HG03457 (cell line): ENCODE results near the gene MYCT1.
"Not testable (repeated sequence)": the region's sequence is repeated elsewhere in the genome, so short reads cannot be mapped to it uniquely, and the experiment has no call there.

ENCODE experiments used
- ATAC-seq: cut with Tn5 transposase; IDR thresholded peaks from one replicate; pipeline ENCODE4 v1.9.1; 2021; ENCODE audit warnings: moderate number of reproducible peaks; ENCODE audit not compliant: unreplicated experiment

Gene MYCT1

GRCh38 chr6:152697634-152698033 lies at the start of gene MYCT1:
Gene MYCT1 (plus strand): TSS chr6:152697897. CDS start chr6:152697903, 6 bp downstream.
- no peak for ATAC-seq

- ATAC-seq, result no peak
Observed at GRCh38 chr6:152648105-152648504, 49.6 kb upstream of the MYCT1 start.

DNA sequence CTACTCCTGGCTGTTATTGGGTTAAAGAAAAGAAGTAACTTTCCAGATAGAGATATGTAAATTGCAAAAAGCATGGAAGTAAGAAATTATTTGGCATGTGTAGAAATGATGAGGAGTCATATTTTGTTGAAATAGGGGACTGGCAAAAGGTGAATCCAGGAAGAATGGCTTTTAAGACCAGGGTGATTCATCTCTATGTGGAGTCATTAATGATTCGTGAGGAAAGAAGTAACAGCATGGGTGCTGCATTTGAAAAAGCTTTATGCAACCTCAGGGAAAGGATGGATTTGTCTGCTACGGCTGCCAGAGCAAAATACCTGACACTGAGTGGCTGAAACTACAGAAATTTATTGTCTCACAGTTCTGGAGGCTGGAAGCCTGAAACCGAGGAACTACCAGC lies 45.7 kb upstream of the MYCT1 start:
- ATAC-seq, result no peak

DNA sequence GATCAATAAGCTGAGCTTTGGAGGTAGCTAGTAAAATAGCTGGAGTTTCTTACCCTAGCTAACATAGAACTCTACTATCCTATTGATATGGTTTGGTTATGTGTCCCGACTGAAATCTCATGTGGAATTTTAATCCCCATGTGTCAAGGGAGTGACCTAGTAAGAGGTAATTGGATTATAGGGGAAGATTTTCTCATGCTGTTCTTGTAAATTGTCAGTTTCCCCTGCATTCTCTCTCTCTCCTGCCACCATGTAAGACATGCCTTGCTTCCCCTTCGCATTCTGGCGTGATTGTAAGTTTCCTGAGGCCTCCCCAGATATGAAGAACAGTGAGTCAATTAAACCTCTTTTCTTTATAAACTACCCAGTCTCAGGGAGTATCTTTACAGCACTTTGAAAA lies 35.9 kb upstream of the MYCT1 start:
- ATAC-seq, result no peak

- ATAC-seq, result no peak
Observed at GRCh38 chr6:152669895-152670294, 27.8 kb upstream of the MYCT1 start.

DNA sequence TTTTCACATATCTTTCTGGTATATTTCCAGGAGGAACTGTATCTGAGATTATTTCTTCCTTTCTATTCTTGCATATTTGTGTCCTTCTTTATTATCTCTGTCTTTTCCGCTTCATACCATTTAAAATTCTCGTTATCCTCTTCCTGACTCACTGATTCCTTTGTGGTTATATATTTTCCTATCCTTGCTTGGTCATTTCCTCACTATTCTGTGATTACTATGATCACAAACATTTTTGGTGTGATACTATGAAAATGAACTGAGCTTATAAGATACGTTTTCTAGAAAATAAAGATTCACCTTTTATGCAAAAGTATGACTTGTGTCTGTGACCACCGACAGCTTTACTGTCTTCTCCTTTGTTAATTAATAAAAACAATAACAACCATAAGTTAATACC lies 26.5 kb upstream of the MYCT1 start:
- ATAC-seq, result no peak

DNA sequence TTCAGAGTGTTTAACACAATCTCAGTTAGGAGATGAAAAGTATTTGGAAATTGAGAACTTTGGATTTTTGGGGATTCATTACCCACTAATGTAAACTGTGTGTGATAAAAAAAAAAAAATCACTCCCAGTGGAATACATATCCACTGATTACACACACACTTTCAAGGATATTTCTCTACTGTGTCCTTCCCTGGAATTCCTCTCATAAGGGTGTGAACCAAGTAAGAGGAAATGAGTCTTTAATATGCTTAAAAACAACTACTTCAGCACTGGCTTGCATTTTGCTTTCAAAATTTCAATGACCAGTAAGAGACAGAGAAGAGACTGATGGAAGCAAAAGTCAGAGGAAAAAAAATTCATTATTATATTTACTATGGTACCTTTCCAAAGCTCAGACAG lies 24.5 kb upstream of the MYCT1 start:
- ATAC-seq, result no peak

DNA sequence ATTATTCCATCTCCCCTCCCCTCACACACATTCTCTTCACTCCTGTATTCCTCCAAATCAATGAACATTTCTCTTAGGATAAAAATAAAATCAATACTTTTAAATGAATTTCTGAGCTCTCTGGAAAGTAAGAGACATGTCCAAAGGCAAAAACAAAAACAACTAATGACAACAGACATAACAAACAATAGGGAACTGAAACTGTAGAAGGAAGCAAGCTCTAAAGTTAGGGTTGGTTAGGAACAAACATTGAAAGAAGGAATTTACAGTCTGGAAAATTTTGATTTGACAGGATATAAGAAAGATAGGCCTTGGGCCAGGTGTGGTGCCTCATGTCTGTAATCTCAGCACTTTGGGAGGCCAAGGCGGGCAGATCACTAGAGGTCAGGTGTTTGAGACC lies 17.5 kb upstream of the MYCT1 start:
- ATAC-seq, result no peak

GRCh38 chr6:152680879-152681517 lies 16.7 kb upstream of the MYCT1 start:
- no peak for ATAC-seq

GRCh38 chr6:152682141-152682540 lies 15.6 kb upstream of the MYCT1 start:
- ATAC-seq, result no peak

DNA sequence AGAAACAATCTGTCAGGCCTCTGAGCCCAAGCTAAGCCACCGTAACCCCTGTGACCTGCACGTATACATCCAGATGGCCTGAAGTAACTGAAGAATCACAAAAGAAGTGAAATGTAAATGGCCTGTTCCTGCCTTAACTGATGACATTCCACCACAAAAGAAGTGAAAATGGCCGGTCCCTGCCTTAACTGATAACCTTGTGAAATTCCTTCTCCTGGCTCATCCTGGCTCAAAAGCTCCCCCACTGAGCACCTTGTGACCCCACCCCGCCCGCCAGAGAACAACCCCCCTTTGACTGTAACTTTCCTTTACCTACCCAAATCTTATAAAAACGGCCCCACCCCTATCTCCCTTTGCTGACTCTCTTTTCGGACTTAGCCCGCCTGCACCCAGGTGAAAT lies 14.8 kb upstream of the MYCT1 start:
- not testable (repeated sequence) for ATAC-seq

DNA sequence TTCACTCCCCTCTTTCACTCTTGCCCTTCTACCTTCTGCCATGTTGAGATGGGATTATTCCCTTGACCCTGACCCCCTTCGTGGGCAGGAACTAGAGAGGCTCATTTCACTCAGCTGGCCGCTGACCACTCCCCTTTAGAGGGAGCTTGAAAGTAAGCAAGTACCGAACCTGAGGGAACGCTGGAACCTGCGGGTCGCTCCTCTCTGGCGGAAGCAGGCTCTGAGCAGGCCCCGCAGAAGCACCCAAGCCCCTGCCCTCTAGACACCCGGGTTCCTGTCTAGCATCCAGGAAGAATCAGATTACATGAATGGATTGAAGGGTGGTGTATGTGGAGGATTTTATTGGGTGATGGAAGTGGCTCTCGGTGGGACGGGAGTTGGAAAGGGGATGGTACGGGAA lies 11.9 kb upstream of the MYCT1 start:
- no peak for ATAC-seq

- ATAC-seq, result no peak
Observed at GRCh38 chr6:152695372-152696045, 2.2 kb upstream of the MYCT1 start.

GRCh38 chr6:152696522-152696921 lies 1.2 kb upstream of the MYCT1 start:
- no peak for ATAC-seq

GRCh38 chr6:152698692-152699091 lies 995 bp downstream of the MYCT1 start:
- no peak for ATAC-seq

GRCh38 chr6:152700427-152700826 lies 2.7 kb downstream of the MYCT1 start:
- no peak for ATAC-seq

- ATAC-seq, result no peak
Observed at GRCh38 chr6:152701081-152701862, 3.6 kb downstream of the MYCT1 start.

DNA sequence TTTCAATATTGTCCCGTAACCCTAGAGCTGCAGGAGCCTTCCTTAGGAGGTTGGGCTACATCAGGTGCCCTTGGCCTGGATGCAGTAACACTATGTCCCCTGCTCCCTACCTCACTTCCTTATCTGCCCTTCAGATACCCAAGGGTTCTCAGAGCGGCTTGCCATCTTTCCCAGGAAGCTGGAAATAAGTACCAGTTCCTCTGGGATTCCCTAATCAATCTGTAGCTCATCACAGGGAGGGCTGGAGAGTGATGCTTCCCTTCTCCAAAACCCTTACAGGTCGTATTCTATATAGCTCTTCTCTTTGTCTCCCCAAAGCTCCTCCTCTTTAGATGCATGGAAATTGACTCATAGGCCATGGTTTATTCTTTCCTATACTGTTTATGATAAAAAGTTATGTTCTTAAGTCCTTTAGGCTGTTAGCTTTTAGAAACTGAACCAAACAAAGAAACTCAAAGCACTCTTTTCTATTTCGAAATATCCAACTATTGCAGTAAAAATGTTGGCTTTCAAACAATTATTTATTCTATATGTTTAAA lies 4.2 kb downstream of the MYCT1 start:
- no peak for ATAC-seq

DNA sequence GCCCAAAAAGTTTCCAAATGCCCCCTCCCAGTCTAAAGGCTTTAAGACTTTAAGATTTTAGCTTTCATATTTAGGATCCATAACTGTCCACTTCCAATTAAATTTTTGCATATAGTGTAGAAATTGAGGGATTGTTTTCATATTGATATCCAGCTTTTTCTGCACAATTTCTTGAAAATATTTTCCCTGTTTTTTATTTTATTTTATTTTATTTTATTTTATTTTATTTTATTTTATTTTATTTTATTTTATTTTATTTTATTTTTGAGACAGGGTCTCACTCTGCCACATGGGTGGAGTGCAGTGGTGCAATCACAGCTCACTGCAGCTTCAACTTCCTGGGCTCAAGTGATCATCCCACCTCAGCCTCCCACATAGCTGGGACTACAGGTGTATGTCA lies 6.1 kb downstream of the MYCT1 start:
- ATAC-seq, result not testable (repeated sequence)

- no peak for ATAC-seq
Observed at GRCh38 chr6:152705327-152705726, 7.6 kb downstream of the MYCT1 start.

DNA sequence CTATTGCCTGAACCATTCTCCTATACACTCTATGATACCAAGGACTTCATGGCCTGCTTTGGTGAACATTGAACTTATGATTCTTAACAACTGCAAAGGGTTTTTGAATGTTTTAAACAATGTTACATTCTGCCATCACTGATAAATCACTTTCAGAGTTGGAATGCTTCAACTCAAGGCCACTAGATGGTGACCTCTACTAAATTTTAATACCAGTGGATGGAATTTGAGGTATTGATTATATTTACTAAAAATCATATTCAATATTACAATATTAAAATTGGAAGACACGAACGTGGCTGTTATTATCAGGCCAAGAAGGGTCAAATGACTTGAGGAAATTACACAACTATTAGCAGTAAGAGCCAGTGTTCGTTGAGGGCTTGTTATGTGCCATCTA lies 18.6 kb downstream of the MYCT1 start:
- no peak for ATAC-seq

- no peak for ATAC-seq
Observed at GRCh38 chr6:152720974-152721373, 23.3 kb downstream of the MYCT1 start.
